HepG2 (cell line): Measurements from ENCODE around the gene PELI1. TPM values are rescaled to one million over a fixed set of nuclear protein-coding genes. Genes with fewer than 3 reads are reported as not detected.

Experiments used
- GTF3A ChIP-seq: sonication (generic); formaldehyde crosslinking; conservative IDR thresholded peaks from 2 replicates; pipeline ENCODE4 v1.4.0; 2020; ENCODE audit warnings: mild to moderate bottlenecking, missing genetic modification reagents
- MTA3 ChIP-seq: sonication (generic); formaldehyde crosslinking; IDR thresholded peaks from 2 replicates; pipeline ENCODE4 v1.4.0; 2020; ENCODE audit warnings: missing genetic modification reagents
- STAG1 ChIP-seq: sonication (generic); formaldehyde crosslinking; IDR thresholded peaks from 2 replicates; pipeline ENCODE4 v1.4.0; 2020; ENCODE audit warnings: missing genetic modification reagents
- THAP11 ChIP-seq: IDR thresholded peaks from 2 replicates; pipeline ENCODE4 v1.6.1; 2016; ENCODE audit warnings: missing biosample characterization, missing genetic modification reagents
- ZNF251 ChIP-seq: sonication (generic); formaldehyde crosslinking; IDR thresholded peaks from 2 replicates; pipeline ENCODE4 v1.9.0; 2021; ENCODE audit warnings: mild to moderate bottlenecking, missing genetic modification reagents
- ZNF484 ChIP-seq: sonication (generic); formaldehyde crosslinking; IDR thresholded peaks from 2 replicates; pipeline ENCODE4 v1.5.1; 2020; ENCODE audit warnings: mild to moderate bottlenecking, low read depth, missing genetic modification reagents, borderline replicate concordance
- ZNF790 ChIP-seq: sonication (generic); formaldehyde crosslinking; IDR thresholded peaks from 2 replicates; pipeline ENCODE4 v1.8.0; 2022; ENCODE audit warnings: missing genetic modification reagents, mild to moderate bottlenecking, borderline replicate concordance
- ZNF816 ChIP-seq: sonication (generic); formaldehyde crosslinking; IDR thresholded peaks from 2 replicates; pipeline ENCODE4 v1.8.0; 2022; ENCODE audit warnings: missing genetic modification reagents, mild to moderate bottlenecking, borderline replicate concordance
- polyA plus RNA-seq, 8 experiments: library from polyadenylated mRNA; depleted of rRNA in 3 of 8; stranded (reverse) in 7 of 8; unstranded in 1 of 8; fragments of >200 nt; fragmentation: Illumina TruSeq in 4 of 8; extraction: Trizol in 4 of 8; gene quantifications; 2 replicates each; pipeline versions ENCODE4 v1.2.1 to v1.2.3, GENCODE V29; 2011 to 2016; ENCODE audit warnings: low read depth in 4 of 8, missing spikeins in 1 of 8, mixed read lengths in 1 of 8; ENCODE audit not compliant: insufficient read depth in 1 of 8
- total RNA-seq, 5 experiments: library from RNA; depleted of rRNA; stranded (reverse); fragments of >200 nt; fragmentation: Illumina TruSeq; extraction: Trizol; gene quantifications; 2 replicates each; pipeline ENCODE4 v1.2.3, GENCODE V29; 2016; ENCODE audit warnings: low read depth in 1 of 5
- TF ChIP-seq, protein P1 (sequence below): sonication (generic); formaldehyde crosslinking; IDR thresholded peaks from 2 replicates; pipeline ENCODE4 v1.5.0; 2020; ENCODE audit warnings: mild to moderate bottlenecking, missing genetic modification reagents
- TF ChIP-seq, protein P2 (sequence below): sonication (generic); formaldehyde crosslinking; conservative IDR thresholded peaks from 2 replicates; pipeline ENCODE4 v1.5.0; 2020; ENCODE audit warnings: missing genetic modification reagents
- TF ChIP-seq, protein P3 (sequence below): IDR thresholded peaks from 2 replicates; pipeline ENCODE4 v1.6.1; 2012; ENCODE audit warnings: low read length, improper control_type of control experiment
- TF ChIP-seq, protein P4 (sequence below): sonication (generic); formaldehyde crosslinking; IDR thresholded peaks from 2 replicates; pipeline ENCODE4 v1.8.1; 2023; ENCODE audit warnings: mild to moderate bottlenecking, moderate library complexity, missing genetic modification reagents
- TF ChIP-seq, protein P5 (sequence below): sonication (generic); formaldehyde crosslinking; IDR thresholded peaks from 2 replicates; pipeline ENCODE4 v1.5.1; 2020; ENCODE audit warnings: missing genetic modification reagents, mild to moderate bottlenecking, borderline replicate concordance
- TF ChIP-seq, protein P6 (sequence below), 2 experiments: fragments of 450-650 bp in 1 of 2; sonication (generic) in 1 of 2; formaldehyde crosslinking; IDR thresholded peaks; 2 replicates each; pipeline versions ENCODE4 v1.5.0 to v1.8.0; 2020 to 2022; ENCODE audit warnings: mild to moderate bottlenecking in 1 of 2, missing genetic modification reagents in 1 of 2
- TF ChIP-seq, protein P7 (sequence below): sonication (generic); formaldehyde crosslinking; conservative IDR thresholded peaks from 2 replicates; pipeline ENCODE4 v1.8.0; 2022; ENCODE audit warnings: low read depth, missing genetic modification reagents

The PELI1 gene
- total and polyA plus RNA-seq, 2 of the 13 experiments (the other 11 are each of a cell fraction or from before 2014, with no cell fraction given): 12.5 to 16.2 TPM

DNA sequence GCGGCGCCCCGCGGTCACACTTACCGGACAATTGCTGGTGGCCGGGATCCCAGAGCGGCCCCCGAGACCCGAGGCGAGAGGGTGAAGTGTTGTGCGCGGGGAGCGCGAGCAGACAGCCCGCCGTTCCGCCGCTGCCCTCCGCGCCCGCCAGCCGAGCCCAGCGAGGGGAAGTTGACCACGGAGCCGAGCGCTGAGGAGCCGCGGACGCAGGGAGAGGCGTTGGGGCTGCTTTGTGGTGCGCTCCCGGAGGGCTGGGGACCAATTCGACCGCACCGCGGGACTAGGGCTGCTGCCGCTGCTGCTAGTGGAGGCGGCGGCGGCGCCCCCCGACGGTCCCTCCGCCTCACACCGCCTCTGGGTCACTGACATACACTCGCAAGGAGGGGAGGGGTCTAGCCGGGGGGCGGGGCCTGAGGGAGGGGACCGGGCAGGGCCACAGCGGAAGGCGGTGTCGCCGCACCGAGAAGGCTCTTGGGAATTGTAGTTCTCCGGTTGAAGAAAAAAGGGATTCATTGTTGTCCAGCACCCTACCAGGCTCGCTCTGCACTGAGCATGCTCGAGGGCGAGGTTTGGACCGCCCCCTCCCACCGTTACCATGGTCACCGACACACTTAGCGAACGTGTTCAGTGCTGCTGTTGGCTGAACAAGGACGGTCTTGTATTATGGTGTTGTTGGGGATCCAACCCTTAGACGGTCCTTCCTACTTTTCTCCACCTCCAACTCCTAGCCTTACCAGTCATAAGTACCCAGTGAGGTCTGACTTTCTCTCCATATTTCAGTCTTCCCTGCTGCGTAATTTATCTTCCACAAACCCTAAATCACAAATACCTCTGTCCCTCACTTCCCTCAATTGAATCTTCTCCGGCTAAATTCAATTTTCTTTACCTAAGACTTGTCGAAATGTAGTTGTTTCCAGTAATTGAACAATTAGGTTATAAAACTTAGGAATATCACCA lies at the start of gene PELI1 (continued):
- TF ChIP-seq, protein P1, sequence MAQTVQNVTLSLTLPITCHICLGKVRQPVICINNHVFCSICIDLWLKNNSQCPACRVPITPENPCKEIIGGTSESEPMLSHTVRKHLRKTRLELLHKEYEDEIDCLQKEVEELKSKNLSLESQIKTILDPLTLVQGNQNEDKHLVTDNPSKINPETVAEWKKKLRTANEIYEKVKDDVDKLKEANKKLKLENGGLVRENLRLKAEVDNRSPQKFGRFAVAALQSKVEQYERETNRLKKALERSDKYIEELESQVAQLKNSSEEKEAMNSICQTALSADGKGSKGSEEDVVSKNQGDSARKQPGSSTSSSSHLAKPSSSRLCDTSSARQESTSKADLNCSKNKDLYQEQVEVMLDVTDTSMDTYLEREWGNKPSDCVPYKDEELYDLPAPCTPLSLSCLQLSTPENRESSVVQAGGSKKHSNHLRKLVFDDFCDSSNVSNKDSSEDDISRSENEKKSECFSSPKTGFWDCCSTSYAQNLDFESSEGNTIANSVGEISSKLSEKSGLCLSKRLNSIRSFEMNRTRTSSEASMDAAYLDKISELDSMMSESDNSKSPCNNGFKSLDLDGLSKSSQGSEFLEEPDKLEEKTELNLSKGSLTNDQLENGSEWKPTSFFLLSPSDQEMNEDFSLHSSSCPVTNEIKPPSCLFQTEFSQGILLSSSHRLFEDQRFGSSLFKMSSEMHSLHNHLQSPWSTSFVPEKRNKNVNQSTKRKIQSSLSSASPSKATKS (CRISPR knock-in tag): no peak
- TF ChIP-seq, protein P2, sequence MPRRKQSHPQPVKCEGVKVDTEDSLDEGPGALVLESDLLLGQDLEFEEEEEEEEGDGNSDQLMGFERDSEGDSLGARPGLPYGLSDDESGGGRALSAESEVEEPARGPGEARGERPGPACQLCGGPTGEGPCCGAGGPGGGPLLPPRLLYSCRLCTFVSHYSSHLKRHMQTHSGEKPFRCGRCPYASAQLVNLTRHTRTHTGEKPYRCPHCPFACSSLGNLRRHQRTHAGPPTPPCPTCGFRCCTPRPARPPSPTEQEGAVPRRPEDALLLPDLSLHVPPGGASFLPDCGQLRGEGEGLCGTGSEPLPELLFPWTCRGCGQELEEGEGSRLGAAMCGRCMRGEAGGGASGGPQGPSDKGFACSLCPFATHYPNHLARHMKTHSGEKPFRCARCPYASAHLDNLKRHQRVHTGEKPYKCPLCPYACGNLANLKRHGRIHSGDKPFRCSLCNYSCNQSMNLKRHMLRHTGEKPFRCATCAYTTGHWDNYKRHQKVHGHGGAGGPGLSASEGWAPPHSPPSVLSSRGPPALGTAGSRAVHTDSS (CRISPR knock-in tag): no peak
- peak; percentile 79; the same call in 1 of the 2 replicates for TF ChIP-seq ZNF790 (CRISPR knock-in tag)
- TF ChIP-seq, protein P3, sequence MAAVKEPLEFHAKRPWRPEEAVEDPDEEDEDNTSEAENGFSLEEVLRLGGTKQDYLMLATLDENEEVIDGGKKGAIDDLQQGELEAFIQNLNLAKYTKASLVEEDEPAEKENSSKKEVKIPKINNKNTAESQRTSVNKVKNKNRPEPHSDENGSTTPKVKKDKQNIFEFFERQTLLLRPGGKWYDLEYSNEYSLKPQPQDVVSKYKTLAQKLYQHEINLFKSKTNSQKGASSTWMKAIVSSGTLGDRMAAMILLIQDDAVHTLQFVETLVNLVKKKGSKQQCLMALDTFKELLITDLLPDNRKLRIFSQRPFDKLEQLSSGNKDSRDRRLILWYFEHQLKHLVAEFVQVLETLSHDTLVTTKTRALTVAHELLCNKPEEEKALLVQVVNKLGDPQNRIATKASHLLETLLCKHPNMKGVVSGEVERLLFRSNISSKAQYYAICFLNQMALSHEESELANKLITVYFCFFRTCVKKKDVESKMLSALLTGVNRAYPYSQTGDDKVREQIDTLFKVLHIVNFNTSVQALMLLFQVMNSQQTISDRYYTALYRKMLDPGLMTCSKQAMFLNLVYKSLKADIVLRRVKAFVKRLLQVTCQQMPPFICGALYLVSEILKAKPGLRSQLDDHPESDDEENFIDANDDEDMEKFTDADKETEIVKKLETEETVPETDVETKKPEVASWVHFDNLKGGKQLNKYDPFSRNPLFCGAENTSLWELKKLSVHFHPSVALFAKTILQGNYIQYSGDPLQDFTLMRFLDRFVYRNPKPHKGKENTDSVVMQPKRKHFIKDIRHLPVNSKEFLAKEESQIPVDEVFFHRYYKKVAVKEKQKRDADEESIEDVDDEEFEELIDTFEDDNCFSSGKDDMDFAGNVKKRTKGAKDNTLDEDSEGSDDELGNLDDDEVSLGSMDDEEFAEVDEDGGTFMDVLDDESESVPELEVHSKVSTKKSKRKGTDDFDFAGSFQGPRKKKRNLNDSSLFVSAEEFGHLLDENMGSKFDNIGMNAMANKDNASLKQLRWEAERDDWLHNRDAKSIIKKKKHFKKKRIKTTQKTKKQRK: no peak
- no peak for TF ChIP-seq ZNF816 (CRISPR knock-in tag)
- TF ChIP-seq, protein P4, sequence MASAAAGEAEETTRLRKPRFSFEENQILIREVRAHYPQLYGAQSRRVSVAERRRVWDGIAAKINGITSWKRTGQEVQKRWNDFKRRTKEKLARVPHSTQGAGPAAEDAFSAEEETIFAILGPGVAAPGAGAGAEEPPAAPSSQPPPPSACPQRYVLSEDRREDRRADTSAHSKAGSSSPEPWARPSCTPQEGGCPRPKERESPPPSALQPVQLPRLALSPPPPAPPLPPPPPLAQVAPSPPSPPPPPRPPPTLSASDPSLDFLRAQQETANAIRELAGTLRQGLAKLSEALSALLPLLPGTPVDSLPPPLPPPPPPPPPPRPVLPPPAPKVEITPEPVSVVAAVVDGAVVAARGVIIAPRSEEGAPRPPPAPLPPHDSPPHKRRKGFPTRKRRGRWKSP (CRISPR knock-in tag): peak; percentile 65; the same call in 1 of the 2 replicates
- no peak for TF ChIP-seq MTA3 (CRISPR knock-in tag)
- TF ChIP-seq ZNF484: 0 out of 2 replicates have a peak, but pooled peaks have one; percentile 39
- TF ChIP-seq, protein P5, sequence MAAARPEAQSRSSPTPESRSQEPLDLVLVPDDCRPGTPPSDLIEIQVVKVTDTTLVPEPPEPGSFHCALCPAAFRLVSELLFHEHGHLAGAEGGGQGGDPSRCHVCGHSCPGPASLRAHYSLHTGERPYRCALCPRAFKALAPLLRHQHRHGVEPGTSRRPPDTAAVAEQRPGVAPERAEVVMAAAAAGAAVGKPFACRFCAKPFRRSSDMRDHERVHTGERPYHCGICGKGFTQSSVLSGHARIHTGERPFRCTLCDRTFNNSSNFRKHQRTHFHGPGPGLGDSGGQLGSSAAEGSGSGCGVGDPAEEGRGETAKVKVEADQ: peak; percentile 73; the same call in 1 of the 2 replicates
- TF ChIP-seq, protein P6, sequence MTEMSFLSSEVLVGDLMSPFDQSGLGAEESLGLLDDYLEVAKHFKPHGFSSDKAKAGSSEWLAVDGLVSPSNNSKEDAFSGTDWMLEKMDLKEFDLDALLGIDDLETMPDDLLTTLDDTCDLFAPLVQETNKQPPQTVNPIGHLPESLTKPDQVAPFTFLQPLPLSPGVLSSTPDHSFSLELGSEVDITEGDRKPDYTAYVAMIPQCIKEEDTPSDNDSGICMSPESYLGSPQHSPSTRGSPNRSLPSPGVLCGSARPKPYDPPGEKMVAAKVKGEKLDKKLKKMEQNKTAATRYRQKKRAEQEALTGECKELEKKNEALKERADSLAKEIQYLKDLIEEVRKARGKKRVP (CRISPR knock-in tag; IDR thresholded peaks at IDR 0.05): no peak
- peak; percentile 99 for TF ChIP-seq THAP11 (CRISPR knock-in tag)
- peak; percentile 91 for TF ChIP-seq GTF3A (CRISPR knock-in tag)
- TF ChIP-seq, protein P7, sequence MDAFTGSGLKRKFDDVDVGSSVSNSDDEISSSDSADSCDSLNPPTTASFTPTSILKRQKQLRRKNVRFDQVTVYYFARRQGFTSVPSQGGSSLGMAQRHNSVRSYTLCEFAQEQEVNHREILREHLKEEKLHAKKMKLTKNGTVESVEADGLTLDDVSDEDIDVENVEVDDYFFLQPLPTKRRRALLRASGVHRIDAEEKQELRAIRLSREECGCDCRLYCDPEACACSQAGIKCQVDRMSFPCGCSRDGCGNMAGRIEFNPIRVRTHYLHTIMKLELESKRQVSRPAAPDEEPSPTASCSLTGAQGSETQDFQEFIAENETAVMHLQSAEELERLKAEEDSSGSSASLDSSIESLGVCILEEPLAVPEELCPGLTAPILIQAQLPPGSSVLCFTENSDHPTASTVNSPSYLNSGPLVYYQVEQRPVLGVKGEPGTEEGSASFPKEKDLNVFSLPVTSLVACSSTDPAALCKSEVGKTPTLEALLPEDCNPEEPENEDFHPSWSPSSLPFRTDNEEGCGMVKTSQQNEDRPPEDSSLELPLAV (CRISPR knock-in tag): no peak; the same call in 1 of the 2 replicates
- no peak for TF ChIP-seq ZNF251 (CRISPR knock-in tag)
- peak; percentile 62 for TF ChIP-seq STAG1
